AG08395 (cell line): ENCODE data around the gene IL6R.
"Not testable (repeated sequence)": the region's sequence is repeated elsewhere in the genome, so short reads cannot be mapped to it uniquely, and the experiment has no call there.

ENCODE experiments used
- DNase-seq: peaks from one replicate; pipeline ENCODE4 v3.0.0; 2012; ENCODE audit warnings: mixed read lengths, low spot score

Gene IL6R

GRCh38 chr1:154406886-154407197, 1.7 kb downstream of the IL6R start:
- no peak for DNase-seq

- no peak for DNase-seq
Observed at GRCh38 chr1:154407198-154408091, 2.3 kb downstream of the IL6R start.

GRCh38 chr1:154408174-154408777, 3.1 kb downstream of the IL6R start:
- no peak for DNase-seq

GRCh38 chr1:154410185-154410827, 5.2 kb downstream of the IL6R start:
- no peak for DNase-seq

GRCh38 chr1:154411525-154411924, 6.4 kb downstream of the IL6R start:
- no peak for DNase-seq

- no peak for DNase-seq
Observed at GRCh38 chr1:154413177-154413783, 8.1 kb downstream of the IL6R start.

- no peak for DNase-seq
Observed at GRCh38 chr1:154414606-154415005, 9.5 kb downstream of the IL6R start.

- DNase-seq: no peak
Observed at GRCh38 chr1:154416471-154417337, 11.6 kb downstream of the IL6R start.

GRCh38 chr1:154417338-154417608, 12.1 kb downstream of the IL6R start:
- no peak for DNase-seq

GRCh38 chr1:154418062-154418921, 13.1 kb downstream of the IL6R start:
- no peak for DNase-seq

- DNase-seq: no peak
Observed at GRCh38 chr1:154418923-154419619, 13.9 kb downstream of the IL6R start.

GRCh38 chr1:154419620-154420571, 14.8 kb downstream of the IL6R start:
- peak; percentile 85 for DNase-seq

- DNase-seq: no peak
Observed at GRCh38 chr1:154420961-154421924, 16.1 kb downstream of the IL6R start.

- not testable (repeated sequence) for DNase-seq
Observed at GRCh38 chr1:154422049-154422448, 16.9 kb downstream of the IL6R start.

GRCh38 chr1:154422521-154422920, 17.4 kb downstream of the IL6R start:
- no peak for DNase-seq

- peak; percentile 56 for DNase-seq
Observed at GRCh38 chr1:154423304-154423987, 18.3 kb downstream of the IL6R start.

- DNase-seq: no peak
Observed at GRCh38 chr1:154423988-154424326, 18.8 kb downstream of the IL6R start.

- DNase-seq: no peak
Observed at GRCh38 chr1:154425172-154425571, 20.0 kb downstream of the IL6R start.
